GM19099 (cell line): ENCODE measurements around the gene ID4.

Experiments used
- POLR2A ChIP-seq: IDR thresholded peaks from 3 replicates; pipeline ENCODE4 v1.6.1; 2011; ENCODE audit warnings: low read depth; ENCODE audit not compliant: insufficient read length; ENCODE audit errors: extremely low read depth

Gene ID4, protein sequence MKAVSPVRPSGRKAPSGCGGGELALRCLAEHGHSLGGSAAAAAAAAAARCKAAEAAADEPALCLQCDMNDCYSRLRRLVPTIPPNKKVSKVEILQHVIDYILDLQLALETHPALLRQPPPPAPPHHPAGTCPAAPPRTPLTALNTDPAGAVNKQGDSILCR

DNA sequence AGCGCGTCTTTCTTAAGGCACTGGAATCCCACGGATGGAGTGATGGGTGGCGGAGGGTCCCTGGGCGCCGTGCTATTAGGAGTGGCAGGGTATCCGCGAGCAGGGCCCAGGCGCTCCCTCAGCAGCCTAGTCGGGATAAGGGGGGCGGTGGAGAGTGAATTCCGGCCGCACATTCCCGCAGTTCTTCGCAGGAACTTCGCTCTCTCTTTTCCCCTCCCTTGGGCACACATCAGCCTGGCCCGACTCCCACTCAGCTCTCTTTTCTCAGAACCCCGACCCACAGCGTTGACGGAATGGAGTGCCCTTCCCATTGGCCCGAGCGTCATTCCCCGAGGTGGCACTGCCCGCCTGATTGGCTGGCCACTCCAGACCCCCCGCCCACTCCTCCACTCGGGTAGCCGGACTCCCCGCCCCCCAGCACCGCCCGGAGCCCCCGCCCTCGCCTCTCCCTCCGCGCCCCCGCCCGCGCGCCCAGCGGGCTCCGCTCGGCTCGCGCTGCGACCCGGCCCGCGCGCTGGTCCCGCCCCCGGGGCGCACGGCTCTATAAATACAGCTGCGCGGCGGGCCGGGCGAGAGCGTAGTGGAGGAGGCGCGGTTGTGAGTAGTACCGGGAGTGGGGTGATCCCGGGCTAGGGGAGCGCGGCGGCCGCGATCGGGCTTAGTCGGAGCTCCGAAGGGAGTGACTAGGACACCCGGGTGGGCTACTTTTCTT is at the start of gene ID4:
ID4 (plus strand) TSS at position 572 of the 712 bp plus-strand sequence. CDS start 385 bp downstream, outside the sequence.
- TF ChIP-seq POLR2A = no peak

DNA sequence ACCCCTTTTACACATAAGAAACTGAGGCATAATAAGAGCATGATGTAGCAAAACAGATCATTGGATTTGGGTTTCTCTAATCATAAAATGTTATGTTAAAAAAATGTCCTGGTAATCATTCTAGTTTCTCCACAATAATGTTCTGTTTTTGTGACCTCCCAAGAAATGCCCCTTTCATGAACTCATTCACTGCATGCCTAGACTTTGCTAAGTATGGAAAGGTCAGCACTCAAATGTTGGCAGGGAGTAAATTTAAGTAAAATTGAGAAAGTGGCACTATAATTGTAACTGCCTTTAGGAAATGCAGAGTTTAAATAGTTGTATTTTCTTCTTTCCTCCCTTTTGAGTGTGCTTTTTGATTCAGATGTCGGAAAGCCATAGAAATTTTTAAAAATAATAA is 48.5 kb upstream of the ID4 start:
- TF ChIP-seq POLR2A = no peak

DNA sequence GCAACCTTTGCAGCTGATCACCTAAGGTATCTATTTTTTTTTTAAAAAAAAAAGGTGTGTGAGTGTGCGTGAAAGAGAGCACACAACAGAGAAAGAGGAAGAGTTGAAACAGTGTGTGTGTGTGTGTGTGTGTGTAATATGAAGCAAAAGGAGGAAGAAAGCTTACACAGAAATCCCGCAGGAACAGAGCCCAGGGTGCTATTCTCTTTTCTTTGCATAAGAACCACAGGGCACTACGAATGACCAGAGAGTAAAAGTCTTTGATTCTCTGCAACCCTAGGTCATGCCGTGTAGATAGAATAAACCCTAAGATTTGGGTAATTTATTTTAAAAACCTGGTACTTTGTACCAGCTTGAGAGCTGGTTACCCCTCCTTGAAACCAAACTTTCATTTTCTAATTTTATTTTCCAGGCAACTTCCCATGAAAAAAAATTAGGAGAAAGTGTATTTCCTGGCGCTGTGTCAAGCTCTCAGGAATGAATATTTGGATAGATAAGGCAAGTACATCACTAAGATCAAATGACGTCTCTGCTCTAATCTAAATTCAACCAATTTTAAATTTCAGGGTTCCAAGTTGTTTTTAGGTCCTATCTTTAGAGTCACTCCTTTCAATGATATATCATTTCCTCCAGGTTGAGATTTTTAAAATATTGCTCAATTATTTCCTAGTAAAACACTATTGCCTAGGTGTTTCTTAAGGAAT is 47.9 kb upstream of the ID4 start:
- no peak for TF ChIP-seq POLR2A

DNA sequence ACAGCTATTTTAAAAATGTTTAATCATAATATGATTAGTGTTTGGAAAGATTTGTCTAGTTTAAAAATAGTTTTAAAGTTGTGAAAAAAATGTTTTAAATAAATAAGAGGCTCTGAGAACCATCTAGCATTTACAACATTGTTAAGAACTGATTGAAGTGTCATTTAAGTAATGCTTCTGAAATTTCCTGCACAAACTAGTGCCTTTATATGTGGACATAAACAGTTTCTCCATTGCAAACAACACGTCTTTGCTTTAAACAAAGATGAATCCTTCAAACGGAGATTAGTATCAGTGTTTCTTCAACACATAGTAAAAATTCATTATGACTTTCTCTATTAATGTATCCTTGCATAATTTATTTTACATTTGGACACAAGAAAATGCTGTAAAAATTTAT is 45.9 kb upstream of the ID4 start:
- TF ChIP-seq POLR2A = no peak

DNA sequence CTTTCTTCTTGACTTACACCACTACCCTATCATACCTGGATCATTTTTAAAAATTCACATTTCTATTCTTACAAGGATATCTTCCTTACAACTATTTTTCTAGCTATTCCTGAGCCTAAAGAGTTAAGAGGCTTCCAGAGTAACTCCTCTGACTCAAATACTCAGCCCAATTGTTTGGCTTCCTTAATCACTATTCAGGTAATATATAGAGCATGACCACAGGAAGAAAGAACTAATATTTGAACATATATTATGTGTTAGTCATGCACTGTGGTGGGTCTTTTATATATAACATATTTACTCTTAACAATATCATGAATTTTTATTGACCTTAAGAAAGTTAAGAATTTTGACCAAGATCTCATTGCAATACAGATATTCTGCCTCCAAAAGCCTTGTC is 42.0 kb upstream of the ID4 start:
- TF ChIP-seq POLR2A = no peak

DNA sequence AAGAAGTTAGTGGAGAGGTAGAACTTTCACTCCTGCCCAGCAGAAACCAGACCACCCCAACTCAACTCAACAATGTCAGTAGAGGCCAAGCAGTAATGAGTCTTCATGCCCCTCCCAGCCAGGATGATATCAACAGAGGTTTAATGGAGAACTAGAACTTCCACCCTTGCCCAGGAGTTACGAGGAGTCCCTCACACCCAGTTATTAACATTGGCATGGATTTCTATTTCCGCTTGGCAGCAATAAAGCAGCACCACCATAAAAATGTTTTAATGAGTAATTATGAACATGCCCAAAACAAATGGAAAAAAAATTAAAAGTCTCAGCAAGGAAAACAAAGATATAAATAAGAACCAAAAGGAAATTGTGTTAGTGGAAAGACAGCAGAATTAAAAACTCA is 40.7 kb upstream of the ID4 start:
- TF ChIP-seq POLR2A = no peak

DNA sequence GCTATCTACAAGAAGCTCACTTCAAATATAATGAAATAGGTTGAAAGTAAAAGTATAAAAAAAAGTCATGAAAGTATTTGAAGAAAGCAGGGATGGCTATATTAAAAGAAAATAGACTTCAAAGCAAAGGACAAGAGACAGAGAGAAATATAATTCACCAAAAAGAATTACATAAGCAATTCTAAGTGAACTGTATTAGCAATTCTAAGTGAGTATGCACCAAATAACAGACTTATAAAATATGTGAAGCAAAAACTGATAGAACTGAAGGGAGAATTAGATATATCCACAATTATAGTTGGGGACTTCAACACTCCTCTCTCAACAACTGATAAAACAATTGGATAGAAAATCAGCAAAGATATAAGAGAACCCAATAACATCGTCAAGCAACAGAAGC is 38.8 kb upstream of the ID4 start:
- no peak for TF ChIP-seq POLR2A

DNA sequence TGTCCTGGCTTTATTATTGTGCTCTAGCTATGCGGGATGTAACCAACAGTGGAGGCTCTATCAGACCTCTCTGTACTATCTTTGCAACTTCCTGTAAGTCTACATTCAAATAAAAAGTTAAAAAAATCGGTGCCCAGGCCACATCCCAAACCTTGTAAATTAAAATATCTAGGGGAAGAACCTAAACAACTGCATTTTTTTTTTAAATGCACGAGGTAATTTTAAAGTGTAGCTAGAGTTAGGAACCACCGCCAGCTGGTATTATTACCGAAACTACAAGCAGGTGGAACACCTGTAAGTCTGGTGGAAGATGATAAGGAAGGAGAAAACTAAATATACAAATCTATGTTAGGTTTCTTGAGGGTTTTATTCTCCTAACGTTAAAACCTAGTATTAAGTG is 34.5 kb upstream of the ID4 start:
- no peak for TF ChIP-seq POLR2A

DNA sequence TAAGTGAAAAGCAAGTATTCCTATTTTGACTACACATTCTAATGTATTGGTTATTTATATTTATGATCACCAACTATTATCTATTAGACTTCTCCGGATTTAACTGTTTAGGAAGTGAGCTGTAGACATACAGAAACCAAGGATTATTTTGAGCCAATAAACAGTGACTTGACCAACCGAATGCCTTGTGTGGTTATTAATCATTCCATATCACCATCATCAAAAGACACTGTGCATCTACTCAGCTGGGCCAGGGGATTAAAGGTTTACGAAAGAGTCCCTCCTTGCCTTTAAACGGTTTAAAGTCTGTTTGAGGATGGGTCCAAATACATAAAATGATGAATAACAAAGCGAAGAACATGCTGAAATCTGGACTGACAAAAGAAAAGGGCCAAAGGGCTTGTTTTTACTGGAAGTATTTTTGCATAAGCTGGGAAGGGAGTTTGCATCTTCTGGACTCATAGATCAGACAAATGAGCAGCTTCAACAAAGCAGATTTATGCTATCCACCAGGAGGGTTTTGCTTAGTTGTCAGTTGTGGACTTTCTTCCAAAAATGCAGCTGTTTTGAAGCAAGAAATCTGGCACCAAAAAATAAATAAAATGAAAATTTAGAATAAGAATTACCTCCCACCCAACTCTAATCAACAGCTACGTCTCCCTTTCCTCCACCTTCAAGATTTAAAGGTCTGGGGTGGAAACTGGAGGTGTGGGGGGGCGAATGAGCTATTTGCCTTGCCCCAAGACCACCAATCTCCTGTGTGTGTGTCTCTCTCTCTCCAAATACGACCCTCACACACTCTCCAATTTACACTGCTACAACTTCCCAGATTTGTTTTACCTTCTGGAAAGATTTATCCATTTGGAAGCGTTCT is 33.6 kb upstream of the ID4 start:
- no peak for TF ChIP-seq POLR2A

DNA sequence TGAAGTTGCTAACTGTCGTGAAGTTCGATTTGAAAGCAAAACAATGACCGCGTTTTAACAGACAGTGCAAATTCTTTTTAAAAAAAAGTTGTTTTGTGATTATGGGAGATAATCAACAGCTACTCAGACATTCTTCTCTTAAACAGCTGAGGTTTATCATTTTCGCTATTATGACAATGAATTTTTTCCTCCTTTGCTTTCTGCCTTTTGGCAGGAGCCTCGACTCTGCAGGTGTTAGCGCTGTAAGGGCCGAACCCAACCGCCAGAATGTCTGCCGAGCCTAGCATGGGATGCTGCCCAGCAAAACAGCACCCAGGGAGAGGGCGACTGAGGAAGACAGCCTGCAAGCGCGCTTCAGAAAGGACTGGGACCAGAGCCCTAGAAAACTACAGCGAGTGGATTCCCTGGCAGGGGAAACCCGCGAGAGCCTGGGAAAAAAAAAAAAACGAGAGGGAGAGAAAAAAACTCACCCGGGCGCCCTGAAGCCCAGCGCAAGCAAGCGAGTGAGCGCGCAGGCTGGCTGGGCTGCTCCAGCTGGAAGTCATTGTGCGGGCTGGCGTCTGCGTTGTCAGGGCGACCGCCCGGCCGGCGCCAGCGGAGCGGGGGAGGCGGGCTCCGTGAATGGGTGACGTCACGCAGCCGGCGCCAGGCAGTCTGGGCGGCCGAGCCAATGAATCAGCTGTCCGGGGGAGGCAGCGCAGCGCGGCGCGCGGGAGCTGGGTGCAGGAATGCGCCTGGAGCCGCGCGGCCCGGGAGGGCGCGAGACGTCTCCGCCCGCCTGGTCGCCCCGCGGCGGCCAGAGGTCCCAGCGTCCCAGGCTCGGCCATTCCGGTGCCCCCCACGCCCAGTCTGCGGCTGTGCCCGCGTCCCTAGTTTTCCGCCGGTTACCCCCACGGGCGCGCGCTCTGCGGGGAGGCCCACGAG is 32.7 kb upstream of the ID4 start:
- TF ChIP-seq POLR2A = no peak

DNA sequence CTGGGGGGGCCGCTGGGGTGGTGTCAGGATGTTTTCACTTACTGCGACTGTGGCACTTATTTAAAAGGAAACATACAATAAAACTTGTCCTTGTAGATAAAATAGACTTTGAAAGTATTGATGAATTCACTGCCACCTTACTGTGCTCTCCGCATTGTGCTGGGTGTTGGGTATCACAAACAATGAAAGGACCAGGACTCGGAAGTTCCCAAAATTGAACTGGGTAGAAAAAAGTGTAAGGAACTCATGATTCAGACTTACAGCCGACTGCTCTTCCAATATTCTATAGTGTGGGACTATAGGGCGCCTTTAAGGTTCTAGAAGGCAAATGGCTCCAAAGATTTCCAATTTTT is 32.1 kb upstream of the ID4 start:
- no peak for TF ChIP-seq POLR2A

DNA sequence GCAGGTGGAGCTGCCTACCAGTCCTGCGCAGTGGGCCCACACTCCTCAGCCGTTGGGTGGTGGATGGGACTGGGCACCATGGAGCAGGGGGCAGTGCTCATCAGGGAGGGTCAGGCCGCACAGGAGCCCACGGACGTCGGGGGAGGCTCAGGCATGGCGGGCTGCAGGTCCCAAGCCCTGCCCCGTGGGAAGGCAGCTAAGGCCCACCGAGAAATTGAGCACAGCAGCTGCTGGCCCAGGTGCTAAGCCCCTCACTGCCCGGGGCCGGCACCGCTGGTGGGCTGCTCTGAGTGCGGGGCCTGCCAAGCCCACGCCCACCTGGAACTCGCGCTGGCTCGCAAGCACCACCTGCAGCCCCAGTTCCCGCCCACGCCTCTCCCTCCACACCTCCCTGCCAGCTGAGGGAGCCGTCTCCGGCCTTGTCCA is 30.2 kb upstream of the ID4 start:
- TF ChIP-seq POLR2A = no peak

DNA sequence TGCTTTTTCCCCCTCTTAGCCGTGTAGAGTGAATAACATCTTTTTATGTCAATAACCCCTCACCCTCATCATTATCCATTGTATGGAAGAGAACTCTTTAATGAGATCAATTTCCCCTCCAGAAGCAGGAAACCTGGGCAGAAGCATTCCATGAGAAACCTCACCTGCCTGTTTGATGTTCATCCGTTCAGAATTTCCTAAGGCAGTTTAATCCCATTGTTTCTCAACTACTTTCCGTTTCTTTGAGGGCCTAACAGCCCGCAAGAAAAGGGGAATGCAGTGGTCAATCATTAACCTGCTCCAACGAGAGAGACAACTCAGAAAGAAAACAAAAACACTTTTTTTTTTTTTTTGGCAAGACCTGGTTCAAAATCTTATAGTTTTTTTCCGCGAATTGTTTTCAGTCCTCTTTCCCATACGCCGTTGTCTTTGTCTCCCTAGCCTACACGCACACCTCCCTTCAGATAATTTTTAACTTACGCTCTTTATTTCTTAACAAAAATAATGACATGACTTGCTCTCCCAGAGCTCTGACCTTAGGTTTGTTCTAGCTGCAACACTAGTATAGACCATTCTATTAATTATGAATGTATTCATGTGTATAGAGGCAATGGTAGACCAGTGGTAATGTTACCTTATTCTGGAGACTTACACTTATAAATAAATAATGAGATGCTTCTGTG is 25.6 kb upstream of the ID4 start:
- TF ChIP-seq POLR2A = no peak

DNA sequence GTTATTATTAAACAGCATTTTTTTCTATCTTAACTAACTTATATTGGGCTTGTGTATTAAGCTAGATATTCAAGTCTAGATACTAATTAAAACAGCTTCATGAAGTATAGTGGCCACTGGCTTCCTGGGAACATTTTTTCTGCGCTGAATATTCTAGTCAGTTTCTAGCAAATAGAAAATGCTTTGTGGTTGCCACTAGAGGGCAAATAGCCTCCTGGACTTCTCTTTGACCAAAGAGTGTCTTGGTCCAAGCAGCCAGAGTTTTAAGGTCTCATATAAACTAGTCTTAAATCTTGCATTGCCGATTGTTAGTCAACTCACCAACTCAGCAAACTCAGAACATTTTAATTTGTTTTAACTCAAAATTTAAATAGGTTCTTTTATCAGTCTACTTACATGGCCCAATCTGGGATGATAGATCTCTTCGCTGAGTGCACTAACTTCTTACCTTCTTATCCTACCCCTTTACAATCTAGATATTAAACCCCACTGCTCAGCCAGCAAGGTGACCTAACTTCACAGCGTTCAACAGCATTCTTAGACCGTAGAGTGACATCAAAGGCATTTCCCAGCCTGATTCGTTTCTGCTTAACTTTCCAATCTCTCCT is 24.6 kb upstream of the ID4 start:
- TF ChIP-seq POLR2A = no peak

DNA sequence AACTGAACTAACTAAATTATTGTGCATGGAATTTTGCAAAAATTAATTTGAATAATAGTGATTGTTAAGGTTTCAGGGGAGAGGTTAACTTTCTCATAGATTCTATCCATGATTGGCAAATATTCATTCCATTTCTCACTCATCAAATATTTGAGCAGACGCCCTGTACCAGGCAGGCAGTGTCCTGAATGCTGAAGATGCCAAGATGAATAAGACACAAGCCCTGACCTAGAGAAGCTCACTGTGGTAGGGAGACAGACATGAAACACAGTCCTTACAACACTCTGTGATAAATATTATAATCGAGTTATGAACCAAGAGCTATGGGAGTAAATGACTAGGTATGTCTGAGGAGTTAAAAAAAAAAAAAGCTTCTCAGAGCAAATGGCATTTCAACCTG is 18.4 kb upstream of the ID4 start:
- no peak for TF ChIP-seq POLR2A
